Measurements from ENCODE around the gene RPN2.

Gene RPN2

GRCh38 chr20:37162646-37163045 is 16.5 kb upstream of the RPN2 start:
- TF ChIP-seq, protein P1, sequence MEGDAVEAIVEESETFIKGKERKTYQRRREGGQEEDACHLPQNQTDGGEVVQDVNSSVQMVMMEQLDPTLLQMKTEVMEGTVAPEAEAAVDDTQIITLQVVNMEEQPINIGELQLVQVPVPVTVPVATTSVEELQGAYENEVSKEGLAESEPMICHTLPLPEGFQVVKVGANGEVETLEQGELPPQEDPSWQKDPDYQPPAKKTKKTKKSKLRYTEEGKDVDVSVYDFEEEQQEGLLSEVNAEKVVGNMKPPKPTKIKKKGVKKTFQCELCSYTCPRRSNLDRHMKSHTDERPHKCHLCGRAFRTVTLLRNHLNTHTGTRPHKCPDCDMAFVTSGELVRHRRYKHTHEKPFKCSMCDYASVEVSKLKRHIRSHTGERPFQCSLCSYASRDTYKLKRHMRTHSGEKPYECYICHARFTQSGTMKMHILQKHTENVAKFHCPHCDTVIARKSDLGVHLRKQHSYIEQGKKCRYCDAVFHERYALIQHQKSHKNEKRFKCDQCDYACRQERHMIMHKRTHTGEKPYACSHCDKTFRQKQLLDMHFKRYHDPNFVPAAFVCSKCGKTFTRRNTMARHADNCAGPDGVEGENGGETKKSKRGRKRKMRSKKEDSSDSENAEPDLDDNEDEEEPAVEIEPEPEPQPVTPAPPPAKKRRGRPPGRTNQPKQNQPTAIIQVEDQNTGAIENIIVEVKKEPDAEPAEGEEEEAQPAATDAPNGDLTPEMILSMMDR (IDR thresholded peaks at IDR 0.05; ENCODE audit: extremely low read depth, missing control alignments), result no peak
- no peak for DNase-seq (ENCODE audit: low spot score)

DNA sequence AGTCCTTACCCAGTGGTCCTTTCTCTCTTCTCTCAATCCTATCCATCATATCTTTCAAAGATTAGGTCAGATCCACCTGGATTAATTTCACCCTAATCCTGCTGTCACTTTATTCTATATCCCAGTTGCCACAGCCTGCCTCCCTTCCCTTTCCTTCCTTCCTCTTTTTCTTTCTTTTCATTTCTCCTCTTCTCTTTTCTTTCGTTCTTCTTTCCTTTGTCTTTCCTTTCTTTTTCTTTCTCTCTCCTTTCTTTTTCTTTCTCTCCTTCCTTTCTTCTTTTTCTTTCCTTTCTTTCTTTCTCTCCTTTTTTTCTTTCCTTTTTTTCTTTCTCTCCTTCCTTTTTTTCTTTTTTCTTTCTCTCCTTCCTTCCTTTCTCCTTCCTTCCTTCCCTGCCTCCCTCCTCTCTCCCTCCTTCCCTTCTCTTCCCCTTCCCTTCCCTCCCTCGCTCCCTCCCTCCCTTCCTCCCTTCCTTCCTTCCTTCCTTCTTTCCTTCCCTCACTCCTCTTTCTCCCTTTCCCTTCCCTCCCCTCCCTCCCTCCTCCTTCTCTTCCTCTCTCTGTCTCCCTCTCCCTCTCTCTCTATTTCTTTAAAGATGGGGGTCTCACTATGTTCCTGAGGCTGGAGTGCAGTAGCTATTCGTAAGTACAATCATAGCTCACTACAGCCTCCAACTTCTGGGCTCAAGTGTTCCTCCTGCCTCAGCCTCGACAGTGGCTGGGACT is 15.1 kb upstream of the RPN2 start:
- TF ChIP-seq, protein P1 (IDR thresholded peaks at IDR 0.05; ENCODE audit: extremely low read depth, missing control alignments), result no peak
- no peak for DNase-seq (ENCODE audit: low spot score)

- DNase-seq (ENCODE audit: low spot score), result no peak
Measured at GRCh38 chr20:37165031-37165430, 14.1 kb upstream of the RPN2 start.

GRCh38 chr20:37166867-37167266 is 12.3 kb upstream of the RPN2 start:
- DNase-seq (ENCODE audit: low spot score), result no peak
- TF ChIP-seq, protein P1 (IDR thresholded peaks at IDR 0.05; ENCODE audit: extremely low read depth, missing control alignments), result no peak

More at GRCh38 chr20:37165031-37165430, 14.1 kb upstream of the RPN2 start:
- TF ChIP-seq, protein P1 (IDR thresholded peaks at IDR 0.05; ENCODE audit: extremely low read depth, missing control alignments), result no peak

GRCh38 chr20:37172836-37173235 is 6.3 kb upstream of the RPN2 start:
- no peak for DNase-seq (ENCODE audit: low spot score)

DNA sequence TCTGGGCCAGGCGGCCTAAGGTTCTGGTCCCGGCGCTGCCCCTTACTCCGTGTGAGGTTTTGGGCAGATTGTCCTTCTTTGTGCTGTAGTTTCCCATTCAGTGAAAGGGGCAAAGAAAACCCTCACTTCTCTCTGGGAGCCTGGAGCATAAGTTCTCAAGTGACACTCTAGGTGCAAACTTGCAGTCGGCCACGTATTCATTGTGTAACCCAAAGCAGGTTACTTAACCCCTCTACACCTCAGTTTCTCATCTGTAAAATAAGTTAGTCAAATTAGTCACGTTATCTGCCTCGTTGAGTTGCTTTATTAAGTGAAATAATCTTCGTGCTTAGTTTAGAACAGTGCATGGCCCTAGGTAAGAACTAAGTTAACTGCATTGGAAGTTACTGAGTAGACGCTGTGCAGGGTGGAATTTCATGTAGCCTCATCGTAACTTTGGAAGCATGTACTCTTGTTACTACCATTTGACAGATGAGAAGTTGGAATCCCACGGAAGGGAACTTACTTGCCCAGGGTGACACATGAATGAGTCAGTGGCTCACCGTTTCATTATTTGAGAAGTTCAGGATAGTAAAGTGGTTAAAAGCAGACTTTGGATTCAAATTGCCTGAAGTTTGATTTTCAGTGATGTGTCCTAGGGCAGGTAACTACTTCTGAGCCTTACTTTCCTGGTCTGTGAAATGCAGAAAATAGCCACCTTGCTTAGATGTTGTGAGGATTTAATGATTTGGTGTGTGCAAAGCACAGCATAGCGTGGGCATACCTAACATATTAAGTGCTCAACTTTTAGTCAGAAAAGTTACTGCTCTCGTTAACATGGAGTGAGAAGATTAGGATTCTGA is 774 bp downstream of the RPN2 start:
- no peak for DNase-seq (ENCODE audit: low spot score)
- TF ChIP-seq, protein P1 (IDR thresholded peaks at IDR 0.05; ENCODE audit: extremely low read depth, missing control alignments), result no peak

More at GRCh38 chr20:37172836-37173235, 6.3 kb upstream of the RPN2 start:
- TF ChIP-seq, protein P1 (IDR thresholded peaks at IDR 0.05; ENCODE audit: extremely low read depth, missing control alignments), result no peak

- TF ChIP-seq, protein P1 (IDR thresholded peaks at IDR 0.05; ENCODE audit: extremely low read depth, missing control alignments), result no peak
- no peak for DNase-seq (ENCODE audit: low spot score)
Measured at GRCh38 chr20:37185686-37186085, 6.6 kb downstream of the RPN2 start.

Measured in GM20000 (cell line).